Left forelimb (tissue), 1 donor: ENCODE data around the gene STAT5A.
"Not testable (repeated sequence)": the region's sequence is repeated elsewhere in the genome, so short reads cannot be mapped to it uniquely, and the experiment has no call there.

ENCODE experiments used
- DNase-seq: peaks from one replicate; pipeline ENCODE4 v3.0.0-alpha.2; 2018; ENCODE audit warnings: low spot score

The STAT5A gene

GRCh38 chr17:42287977-42288802, at the start of gene STAT5A:
Gene STAT5A (plus strand): TSS chr17:42288498. CDS start chr17:42289412, 914 bp downstream.
- DNase-seq, result peak; percentile 90

GRCh38 chr17:42239576-42239975, 48.7 kb upstream of the STAT5A start:
- not testable (repeated sequence) for DNase-seq

- no peak for DNase-seq
These were observed 48.1 kb upstream of the STAT5A start for GRCh38 chr17:42240201-42240600.

- DNase-seq, result not testable (repeated sequence)
These were observed 47.4 kb upstream of the STAT5A start for GRCh38 chr17:42240863-42241262.

GRCh38 chr17:42241871-42242270, 46.4 kb upstream of the STAT5A start:
- DNase-seq, result no peak

GRCh38 chr17:42243493-42243982, 44.8 kb upstream of the STAT5A start:
- DNase-seq, result no peak

GRCh38 chr17:42244116-42244515, 44.2 kb upstream of the STAT5A start:
- not testable (repeated sequence) for DNase-seq

- DNase-seq, result not testable (repeated sequence)
These were observed 43.1 kb upstream of the STAT5A start for GRCh38 chr17:42245183-42245582.

GRCh38 chr17:42246515-42246914, 41.8 kb upstream of the STAT5A start:
- DNase-seq, result no peak

GRCh38 chr17:42247734-42248133, 40.6 kb upstream of the STAT5A start:
- DNase-seq, result no peak

GRCh38 chr17:42248351-42249179, 39.7 kb upstream of the STAT5A start:
- DNase-seq, result peak; percentile 71

- DNase-seq, result no peak
These were observed 38.4 kb upstream of the STAT5A start for GRCh38 chr17:42249681-42250446.

- no peak for DNase-seq
These were observed 37.2 kb upstream of the STAT5A start for GRCh38 chr17:42251115-42251514.

GRCh38 chr17:42252597-42253550, 35.4 kb upstream of the STAT5A start:
- DNase-seq, result no peak

- no peak for DNase-seq
These were observed 34.7 kb upstream of the STAT5A start for GRCh38 chr17:42253578-42253977.

- no peak for DNase-seq
These were observed 32.9 kb upstream of the STAT5A start for GRCh38 chr17:42255445-42255844.

GRCh38 chr17:42260318-42260717, 28.0 kb upstream of the STAT5A start:
- no peak for DNase-seq

GRCh38 chr17:42264366-42264765, 23.9 kb upstream of the STAT5A start:
- DNase-seq, result not testable (repeated sequence)

GRCh38 chr17:42266462-42266861, 21.8 kb upstream of the STAT5A start:
- no peak for DNase-seq

GRCh38 chr17:42266918-42267766, 21.2 kb upstream of the STAT5A start:
- DNase-seq, result no peak
